Liver (tissue), 9 donors: ENCODE measurements around the gene ALKAL2. TPM values are rescaled to one million over a fixed set of nuclear protein-coding genes. Genes with fewer than 3 reads are reported as not detected.

Experiments
- DNase-seq: peaks from one replicate; pipeline ENCODE4 v3.0.0-alpha.2; 2017; ENCODE audit warnings: low spot score
- H3K27ac ChIP-seq, 2 donors: one replicate each; pipeline ENCODE4 v1.7.0; 2013; ENCODE audit warnings: inconsistent platforms in 2 of 2, low read length in 2 of 2, control low read depth in 1 of 2, low read depth in 1 of 2, mild to moderate bottlenecking in 1 of 2
- H3K27me3 ChIP-seq, 4 donors: one replicate each; pipeline versions ENCODE4 v1.6.1 to v1.7.0; 2013; ENCODE audit warnings: low read length in 3 of 4, inconsistent platforms in 1 of 4, mild to moderate bottlenecking in 1 of 4, moderate library complexity in 1 of 4; ENCODE audit not compliant: control insufficient read depth in 4 of 4, insufficient read depth in 4 of 4
- H3K36me3 ChIP-seq, 4 donors: one replicate each; pipeline versions ENCODE4 v1.6.1 to v1.7.0; 2013; ENCODE audit warnings: low read length in 3 of 4, mild to moderate bottlenecking in 3 of 4, low read depth in 1 of 4, moderate library complexity in 1 of 4; ENCODE audit not compliant: control insufficient read depth in 4 of 4, insufficient read depth in 3 of 4
- H3K4me1 ChIP-seq, 4 donors: one replicate each; pipeline versions ENCODE4 v1.6.1 to v1.7.0; 2013; ENCODE audit warnings: low read length in 3 of 4, mild to moderate bottlenecking in 3 of 4, moderate library complexity in 1 of 4; ENCODE audit not compliant: control insufficient read depth in 4 of 4, insufficient read depth in 4 of 4
- H3K4me3 ChIP-seq, 3 donors: one replicate each; pipeline versions ENCODE4 v1.6.1 to v1.7.0; 2013; ENCODE audit warnings: low read length in 3 of 3, control low read depth in 1 of 3, low read depth in 1 of 3, mild to moderate bottlenecking in 1 of 3
- H3K9ac ChIP-seq, 2 donors: one replicate each; pipeline ENCODE4 v1.7.0; 2013; ENCODE audit warnings: low read length in 2 of 2, mild to moderate bottlenecking in 2 of 2, moderate library complexity in 2 of 2, control low read depth in 1 of 2, low read depth in 1 of 2
- H3K9me3 ChIP-seq, 4 donors: one replicate each; pipeline versions ENCODE4 v1.6.1 to v1.7.0; 2013; ENCODE audit warnings: low read length in 3 of 4; ENCODE audit not compliant: control insufficient read depth in 4 of 4
- EGR1 ChIP-seq, 2 donors: IDR thresholded peaks; 2 replicates each; pipeline ENCODE4 v1.6.1; 2016 to 2018; ENCODE audit warnings: antibody characterized with exemption in 2 of 2, low read depth in 2 of 2
- FOXA1 ChIP-seq: IDR thresholded peaks from 2 replicates; pipeline ENCODE4 v1.6.1; 2016; ENCODE audit warnings: antibody characterized with exemption
- FOXA2 ChIP-seq: IDR thresholded peaks from 2 replicates; pipeline ENCODE4 v1.6.1; 2016; ENCODE audit warnings: antibody characterized with exemption
- GABPA ChIP-seq, 2 donors: IDR thresholded peaks in 1 of 2; conservative IDR thresholded peaks in 1 of 2; 2 replicates each; pipeline ENCODE4 v1.6.1; 2016; ENCODE audit warnings: antibody characterized with exemption in 2 of 2, mild to moderate bottlenecking in 1 of 2, moderate library complexity in 1 of 2
- HNF4A ChIP-seq, 2 donors: conservative IDR thresholded peaks; 2 replicates each; pipeline ENCODE4 v1.6.1; 2016; ENCODE audit warnings: antibody characterized with exemption in 2 of 2, mild to moderate bottlenecking in 2 of 2
- HNF4G ChIP-seq: IDR thresholded peaks from 2 replicates; pipeline ENCODE4 v1.6.1; 2016; ENCODE audit warnings: antibody characterized with exemption
- JUND ChIP-seq, 2 donors: IDR thresholded peaks; 2 replicates each; pipeline ENCODE4 v1.6.1; 2016; ENCODE audit warnings: antibody characterized with exemption in 2 of 2
- NR2F2 ChIP-seq: IDR thresholded peaks from 2 replicates; pipeline ENCODE4 v1.6.1; 2016; ENCODE audit warnings: antibody characterized with exemption
- RAD21 ChIP-seq, 2 donors: IDR thresholded peaks; 2 replicates each; pipeline ENCODE4 v1.6.1; 2016; ENCODE audit warnings: antibody characterized with exemption in 2 of 2, mild to moderate bottlenecking in 2 of 2
- RXRA ChIP-seq, 2 donors: IDR thresholded peaks; 2 replicates each; pipeline ENCODE4 v1.6.1; 2017 to 2018; ENCODE audit warnings: antibody characterized with exemption in 2 of 2, mild to moderate bottlenecking in 1 of 2
- SP1 ChIP-seq: IDR thresholded peaks from 2 replicates; pipeline ENCODE4 v1.6.1; 2018; ENCODE audit warnings: antibody characterized with exemption, mild to moderate bottlenecking
- TAF1 ChIP-seq: conservative IDR thresholded peaks from 2 replicates; pipeline ENCODE4 v1.6.1; 2016; ENCODE audit warnings: antibody characterized with exemption, mild to moderate bottlenecking
- YY1 ChIP-seq: IDR thresholded peaks from 2 replicates; pipeline ENCODE4 v1.6.1; 2016; ENCODE audit warnings: antibody characterized with exemption, mild to moderate bottlenecking
- WGBS: extraction: QIAGEN DNeasy Blood & Tissue Kit; methylation state at CpG from one replicate; pipeline ENCODE4 v1.1.7; 2013; 5-methylcytosine and 5-hydroxymethylcytosine counted together
- polyA plus RNA-seq, 2 donors: library from polyadenylated mRNA; stranded (reverse) in 1 of 2; unstranded in 1 of 2; fragments of 200-250 nt in 1 of 2; fragments of >200 nt in 1 of 2; fragmentation: Nextera tagmentation in 1 of 2; extraction: Ambion mirVana in 1 of 2; gene quantifications; one replicate each; pipeline versions ENCODE4 v1.2.1 to v1.2.3, GENCODE V29; 2013 to 2015
- total RNA-seq, 2 donors: library from RNA; depleted of rRNA; stranded (reverse); fragments of >200 nt; gene quantifications; one replicate each; pipeline ENCODE4 v1.2.3, GENCODE V29; 2014
- TF ChIP-seq, protein P1 (sequence below): fragments of 150-350 bp; IDR thresholded peaks from 2 replicates; pipeline ENCODE4 v1.5.1; 2017; ENCODE audit warnings: improper control_type of control experiment, low read depth, low read length; ENCODE audit not compliant: missing input control
- TF ChIP-seq, protein P2 (sequence below): IDR thresholded peaks from 2 replicates; pipeline ENCODE4 v1.6.1; 2016; ENCODE audit warnings: antibody characterized with exemption
- TF ChIP-seq, protein P3 (sequence below): IDR thresholded peaks from 2 replicates; pipeline ENCODE4 v1.6.1; 2016; ENCODE audit warnings: antibody characterized with exemption
- TF ChIP-seq, protein P4 (sequence below): IDR thresholded peaks from 2 replicates; pipeline ENCODE4 v1.6.1; 2016; ENCODE audit warnings: antibody characterized with exemption
- TF ChIP-seq, protein P5 (sequence below): IDR thresholded peaks from 2 replicates; pipeline ENCODE4 v1.6.1; 2016; ENCODE audit warnings: antibody characterized with exemption, mild to moderate bottlenecking
- donor health status: healthy.
- donor health status: healthy.
- donor health status: healthy.
- donor health status: healthy.
- donor health status: healthy.

The ALKAL2 gene
- total and polyA plus RNA-seq, 4 donors, result 1.6 to 3.1 (median 1.9) TPM; not detected in 1

DNA sequence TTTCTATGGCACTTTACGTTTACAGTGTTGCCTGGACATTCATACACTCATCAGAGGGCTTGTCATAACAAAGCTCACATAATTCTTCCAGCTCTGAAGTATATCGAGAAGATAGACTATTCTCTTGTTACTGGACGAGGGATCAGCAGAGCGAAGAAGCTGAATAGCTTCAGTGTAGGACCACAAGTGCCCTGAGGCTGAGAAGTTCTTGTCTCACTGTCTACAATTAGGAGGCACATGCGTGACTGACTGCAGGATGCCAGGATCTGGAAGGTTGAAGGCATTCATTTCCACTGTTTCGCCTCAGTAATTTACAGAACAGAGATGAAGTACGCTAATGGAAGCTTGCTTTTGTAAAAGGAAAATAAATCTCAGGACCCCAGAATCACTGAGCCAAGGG is 33.6 kb downstream of the ALKAL2 start:
- no peak for DNase-seq
- Histone ChIP-seq H3K27me3 (no peaks in the 10 kb centered on the region), H3K4me3 (no peak overlapping the region), H3K27ac (no peak overlapping the region), H3K9ac (no peak overlapping the region), H3K4me1 (no peaks in the 10 kb centered on the region), H3K36me3 (no peaks in the 10 kb centered on the region), H3K9me3 (no peaks in the 10 kb centered on the region)
- WGBS, result 94% methylated on average over 7 of the region's 7 CpGs
- no peak for TF ChIP-seq JUND (IDR thresholded peaks at IDR 0.05)
- TF ChIP-seq, protein P1, sequence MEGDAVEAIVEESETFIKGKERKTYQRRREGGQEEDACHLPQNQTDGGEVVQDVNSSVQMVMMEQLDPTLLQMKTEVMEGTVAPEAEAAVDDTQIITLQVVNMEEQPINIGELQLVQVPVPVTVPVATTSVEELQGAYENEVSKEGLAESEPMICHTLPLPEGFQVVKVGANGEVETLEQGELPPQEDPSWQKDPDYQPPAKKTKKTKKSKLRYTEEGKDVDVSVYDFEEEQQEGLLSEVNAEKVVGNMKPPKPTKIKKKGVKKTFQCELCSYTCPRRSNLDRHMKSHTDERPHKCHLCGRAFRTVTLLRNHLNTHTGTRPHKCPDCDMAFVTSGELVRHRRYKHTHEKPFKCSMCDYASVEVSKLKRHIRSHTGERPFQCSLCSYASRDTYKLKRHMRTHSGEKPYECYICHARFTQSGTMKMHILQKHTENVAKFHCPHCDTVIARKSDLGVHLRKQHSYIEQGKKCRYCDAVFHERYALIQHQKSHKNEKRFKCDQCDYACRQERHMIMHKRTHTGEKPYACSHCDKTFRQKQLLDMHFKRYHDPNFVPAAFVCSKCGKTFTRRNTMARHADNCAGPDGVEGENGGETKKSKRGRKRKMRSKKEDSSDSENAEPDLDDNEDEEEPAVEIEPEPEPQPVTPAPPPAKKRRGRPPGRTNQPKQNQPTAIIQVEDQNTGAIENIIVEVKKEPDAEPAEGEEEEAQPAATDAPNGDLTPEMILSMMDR, result no peak
- TF ChIP-seq EGR1 (IDR thresholded peaks at IDR 0.05; ENCODE audit: low read depth in 2 of 2), result no peak
- no peak for TF ChIP-seq TAF1
- no peak for TF ChIP-seq RXRA (IDR thresholded peaks at IDR 0.05)
- TF ChIP-seq, protein P2, sequence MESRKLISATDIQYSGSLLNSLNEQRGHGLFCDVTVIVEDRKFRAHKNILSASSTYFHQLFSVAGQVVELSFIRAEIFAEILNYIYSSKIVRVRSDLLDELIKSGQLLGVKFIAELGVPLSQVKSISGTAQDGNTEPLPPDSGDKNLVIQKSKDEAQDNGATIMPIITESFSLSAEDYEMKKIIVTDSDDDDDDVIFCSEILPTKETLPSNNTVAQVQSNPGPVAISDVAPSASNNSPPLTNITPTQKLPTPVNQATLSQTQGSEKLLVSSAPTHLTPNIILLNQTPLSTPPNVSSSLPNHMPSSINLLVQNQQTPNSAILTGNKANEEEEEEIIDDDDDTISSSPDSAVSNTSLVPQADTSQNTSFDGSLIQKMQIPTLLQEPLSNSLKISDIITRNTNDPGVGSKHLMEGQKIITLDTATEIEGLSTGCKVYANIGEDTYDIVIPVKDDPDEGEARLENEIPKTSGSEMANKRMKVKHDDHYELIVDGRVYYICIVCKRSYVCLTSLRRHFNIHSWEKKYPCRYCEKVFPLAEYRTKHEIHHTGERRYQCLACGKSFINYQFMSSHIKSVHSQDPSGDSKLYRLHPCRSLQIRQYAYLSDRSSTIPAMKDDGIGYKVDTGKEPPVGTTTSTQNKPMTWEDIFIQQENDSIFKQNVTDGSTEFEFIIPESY, result no peak
- no peak for TF ChIP-seq FOXA1
- TF ChIP-seq, protein P3, sequence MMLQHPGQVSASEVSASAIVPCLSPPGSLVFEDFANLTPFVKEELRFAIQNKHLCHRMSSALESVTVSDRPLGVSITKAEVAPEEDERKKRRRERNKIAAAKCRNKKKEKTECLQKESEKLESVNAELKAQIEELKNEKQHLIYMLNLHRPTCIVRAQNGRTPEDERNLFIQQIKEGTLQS, result no peak
- no peak for TF ChIP-seq HNF4A (conservative IDR thresholded peaks at IDR 0.05)
- no peak for TF ChIP-seq GABPA (IDR thresholded peaks at IDR 0.05 in 1 of 2, conservative IDR thresholded peaks at IDR 0.05 in 1 of 2)
- no peak for TF ChIP-seq YY1
- TF ChIP-seq, protein P4, sequence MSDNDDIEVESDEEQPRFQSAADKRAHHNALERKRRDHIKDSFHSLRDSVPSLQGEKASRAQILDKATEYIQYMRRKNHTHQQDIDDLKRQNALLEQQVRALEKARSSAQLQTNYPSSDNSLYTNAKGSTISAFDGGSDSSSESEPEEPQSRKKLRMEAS, result no peak
- no peak for TF ChIP-seq NR2F2
- no peak for TF ChIP-seq FOXA2
- TF ChIP-seq, protein P5, sequence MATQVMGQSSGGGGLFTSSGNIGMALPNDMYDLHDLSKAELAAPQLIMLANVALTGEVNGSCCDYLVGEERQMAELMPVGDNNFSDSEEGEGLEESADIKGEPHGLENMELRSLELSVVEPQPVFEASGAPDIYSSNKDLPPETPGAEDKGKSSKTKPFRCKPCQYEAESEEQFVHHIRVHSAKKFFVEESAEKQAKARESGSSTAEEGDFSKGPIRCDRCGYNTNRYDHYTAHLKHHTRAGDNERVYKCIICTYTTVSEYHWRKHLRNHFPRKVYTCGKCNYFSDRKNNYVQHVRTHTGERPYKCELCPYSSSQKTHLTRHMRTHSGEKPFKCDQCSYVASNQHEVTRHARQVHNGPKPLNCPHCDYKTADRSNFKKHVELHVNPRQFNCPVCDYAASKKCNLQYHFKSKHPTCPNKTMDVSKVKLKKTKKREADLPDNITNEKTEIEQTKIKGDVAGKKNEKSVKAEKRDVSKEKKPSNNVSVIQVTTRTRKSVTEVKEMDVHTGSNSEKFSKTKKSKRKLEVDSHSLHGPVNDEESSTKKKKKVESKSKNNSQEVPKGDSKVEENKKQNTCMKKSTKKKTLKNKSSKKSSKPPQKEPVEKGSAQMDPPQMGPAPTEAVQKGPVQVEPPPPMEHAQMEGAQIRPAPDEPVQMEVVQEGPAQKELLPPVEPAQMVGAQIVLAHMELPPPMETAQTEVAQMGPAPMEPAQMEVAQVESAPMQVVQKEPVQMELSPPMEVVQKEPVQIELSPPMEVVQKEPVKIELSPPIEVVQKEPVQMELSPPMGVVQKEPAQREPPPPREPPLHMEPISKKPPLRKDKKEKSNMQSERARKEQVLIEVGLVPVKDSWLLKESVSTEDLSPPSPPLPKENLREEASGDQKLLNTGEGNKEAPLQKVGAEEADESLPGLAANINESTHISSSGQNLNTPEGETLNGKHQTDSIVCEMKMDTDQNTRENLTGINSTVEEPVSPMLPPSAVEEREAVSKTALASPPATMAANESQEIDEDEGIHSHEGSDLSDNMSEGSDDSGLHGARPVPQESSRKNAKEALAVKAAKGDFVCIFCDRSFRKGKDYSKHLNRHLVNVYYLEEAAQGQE, result no peak
- no peak for TF ChIP-seq SP1
- no peak for TF ChIP-seq HNF4G

DNA sequence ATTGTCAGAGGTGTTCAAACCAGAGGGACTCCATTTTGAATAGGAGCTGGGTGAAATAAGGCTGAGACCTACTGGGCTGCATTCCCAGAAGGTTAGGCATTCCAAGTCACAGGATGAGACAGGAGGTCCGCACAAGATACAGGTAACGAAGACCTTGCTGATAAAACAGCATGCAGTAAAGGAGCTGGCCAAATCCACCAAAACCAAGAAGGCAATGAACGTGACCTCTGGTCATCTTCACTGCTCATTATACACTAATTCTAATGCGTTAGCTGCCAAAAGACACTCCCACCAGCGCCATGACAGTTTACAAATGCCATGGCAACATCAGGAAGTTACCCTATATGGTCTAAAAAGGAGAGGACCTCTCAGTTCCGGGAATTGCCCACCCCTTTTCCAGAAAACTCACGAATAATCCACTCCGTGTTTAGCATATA is 34.7 kb downstream of the ALKAL2 start:
- H3K27ac ChIP-seq, result no peak overlapping the region
- DNase-seq, result no peak
- WGBS, result 91% methylated on average over 8 of the region's 8 CpGs
- H3K4me1 ChIP-seq, result no peaks in the 10 kb centered on the region
- H3K4me3 ChIP-seq, result no peak overlapping the region
- no peaks in the 10 kb centered on the region for H3K9me3 ChIP-seq
- no peaks in the 10 kb centered on the region for H3K36me3 ChIP-seq
- no peak overlapping the region for H3K9ac ChIP-seq
- H3K27me3 ChIP-seq, result no peaks in the 10 kb centered on the region
- TF ChIP-seq, protein P1, result no peak
- no peak for TF ChIP-seq RXRA (IDR thresholded peaks at IDR 0.05)
- TF ChIP-seq JUND (IDR thresholded peaks at IDR 0.05), result no peak
- no peak for TF ChIP-seq FOXA2
- no peak for TF ChIP-seq HNF4G
- no peak for TF ChIP-seq RAD21 (IDR thresholded peaks at IDR 0.05)
- no peak for TF ChIP-seq EGR1 (IDR thresholded peaks at IDR 0.05; ENCODE audit: low read depth in 2 of 2)
- TF ChIP-seq, protein P5, result no peak
- TF ChIP-seq TAF1, result no peak
- TF ChIP-seq SP1, result no peak
- TF ChIP-seq GABPA (IDR thresholded peaks at IDR 0.05 in 1 of 2, conservative IDR thresholded peaks at IDR 0.05 in 1 of 2), result no peak
